GM21825 (cell line): ENCODE results near the gene FPGT.
"Not testable (repeated sequence)": the region's sequence is repeated elsewhere in the genome, so short reads cannot be mapped to it uniquely, and the experiment has no call there.

ENCODE experiments used
- ATAC-seq: cut with Tn5 transposase; IDR thresholded peaks from one replicate; pipeline ENCODE4 v1.9.1; 2021; ENCODE audit warnings: mild to moderate bottlenecking, moderate library complexity; ENCODE audit not compliant: unreplicated experiment

FPGT gene

DNA sequence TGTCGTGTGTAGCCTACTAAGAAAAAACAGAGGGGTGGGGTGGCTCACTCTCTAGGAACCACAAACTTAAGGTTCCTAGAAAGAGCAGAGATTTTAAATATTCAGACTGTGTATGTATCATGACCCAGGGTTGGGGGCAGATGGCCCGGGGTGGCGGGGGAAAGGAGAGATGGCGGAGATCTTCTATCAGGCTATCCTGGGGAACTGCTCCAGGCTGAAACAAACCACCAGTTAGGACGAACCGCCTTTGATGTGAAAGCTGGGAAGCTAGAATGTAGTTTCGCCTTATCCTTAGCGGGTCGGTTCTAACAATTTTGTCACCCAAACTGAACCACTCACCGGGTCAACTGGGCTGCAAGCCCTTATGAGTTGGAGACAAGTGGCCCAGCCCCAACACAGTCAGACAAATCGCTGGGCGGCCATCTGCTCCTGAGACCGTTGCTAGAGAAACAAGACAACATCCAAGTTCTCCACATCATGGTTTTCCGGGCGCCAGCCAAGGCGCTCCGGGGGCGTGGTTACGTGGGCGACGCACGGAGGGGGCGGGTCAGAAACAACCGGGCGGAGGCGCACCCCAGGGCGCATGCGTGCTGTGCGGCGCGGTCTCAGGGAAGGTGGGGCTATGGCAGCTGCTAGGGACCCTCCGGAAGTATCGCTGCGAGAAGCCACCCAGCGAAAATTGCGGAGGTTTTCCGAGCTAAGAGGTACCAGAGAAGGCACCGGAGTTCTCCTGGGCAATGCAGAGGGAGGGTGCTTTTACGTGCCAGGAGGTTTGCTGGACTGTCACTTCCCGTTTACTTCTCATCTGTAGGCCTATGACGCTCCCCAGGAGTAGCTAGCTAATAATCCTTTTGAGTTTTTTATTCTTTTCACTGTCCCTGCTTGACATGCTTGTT is at the start of gene FPGT, which contains the start of gene LRRIQ3:
Gene FPGT, plus strand, starts transcription at position 586 of the 896 bp plus-strand sequence. Its CDS starts 37 bp downstream, at position 623.
Gene LRRIQ3, minus strand, starts transcription at position 520 of the 896 bp plus-strand sequence. CDS start 14,492 bp downstream, outside the sequence.
- peak; percentile 96 for ATAC-seq

DNA sequence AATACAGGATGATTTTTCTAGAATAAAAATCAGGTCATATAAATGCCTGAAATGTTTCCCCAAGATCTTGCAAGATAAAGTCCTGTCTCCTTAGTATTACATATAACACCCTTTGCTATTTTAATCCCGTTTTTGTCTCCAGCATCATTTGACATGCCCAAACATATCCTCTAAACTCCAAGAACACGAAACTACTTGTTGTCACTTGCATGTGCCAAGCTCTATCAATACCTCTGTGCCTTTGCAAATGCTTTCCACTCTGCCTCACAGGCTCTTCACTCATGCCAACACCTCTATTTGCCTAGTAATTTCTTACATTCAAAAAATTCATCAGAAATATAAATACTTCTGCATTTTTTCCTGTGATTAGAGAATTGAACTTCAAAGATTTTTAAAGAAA is 38.0 kb upstream of the FPGT start:
- no peak for ATAC-seq

DNA sequence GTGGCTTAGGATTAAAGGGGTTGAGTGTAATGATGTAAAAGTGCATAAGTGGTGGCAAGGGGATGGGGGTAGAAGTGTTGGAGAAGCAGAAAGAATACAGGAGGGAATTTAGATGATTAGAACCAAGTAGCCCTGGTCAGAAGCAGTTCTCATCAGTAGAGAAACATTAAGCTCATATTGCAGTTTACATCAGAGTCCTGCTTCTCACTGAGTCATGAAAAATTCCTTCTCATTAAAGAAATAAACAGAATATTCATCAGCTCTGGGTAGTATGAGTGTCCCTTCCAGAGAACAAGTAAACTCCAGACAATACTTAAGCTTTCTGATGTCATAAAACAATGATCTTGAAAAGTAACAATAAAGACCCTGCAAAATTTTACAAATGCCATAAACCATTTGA is 36.5 kb upstream of the FPGT start:
- ATAC-seq, result no peak

DNA sequence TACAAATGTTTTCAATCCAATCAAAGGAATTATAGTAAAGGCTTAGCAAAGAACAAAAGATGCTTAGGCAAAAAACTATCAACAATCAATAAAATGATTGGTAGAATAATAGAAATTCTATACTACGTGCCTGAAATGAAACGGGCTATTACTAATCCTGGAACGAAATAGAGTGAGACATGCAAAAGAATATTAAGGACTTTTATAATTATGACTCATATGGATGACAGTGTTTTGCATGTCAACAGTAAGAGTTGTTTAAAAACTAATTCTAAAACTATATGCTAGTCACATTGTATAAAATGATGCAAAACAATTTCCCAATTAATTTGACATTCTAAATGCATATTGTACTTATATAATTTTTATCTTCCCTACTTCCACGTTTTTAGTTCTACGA is 35.7 kb upstream of the FPGT start:
- no peak for ATAC-seq

DNA sequence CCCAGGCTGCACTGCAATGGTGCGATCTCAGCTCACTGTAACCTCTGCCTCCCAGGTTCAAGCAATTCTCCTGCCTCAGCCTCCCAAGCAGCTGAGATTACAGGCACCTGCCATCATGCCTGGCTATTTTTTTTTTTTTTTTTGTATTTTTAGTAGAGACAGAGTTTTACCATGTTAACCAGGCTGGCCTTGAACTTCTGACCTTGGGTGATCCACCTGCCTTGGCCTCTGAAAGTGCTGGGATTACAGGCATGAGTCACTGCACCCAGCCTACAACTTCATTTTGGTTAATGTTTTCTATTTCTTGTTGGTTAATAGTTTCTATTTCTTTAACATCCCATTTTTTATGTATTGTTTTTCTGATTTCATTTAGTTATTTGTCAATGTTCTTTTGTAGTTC is 23.6 kb upstream of the FPGT start:
- not testable (repeated sequence) for ATAC-seq

DNA sequence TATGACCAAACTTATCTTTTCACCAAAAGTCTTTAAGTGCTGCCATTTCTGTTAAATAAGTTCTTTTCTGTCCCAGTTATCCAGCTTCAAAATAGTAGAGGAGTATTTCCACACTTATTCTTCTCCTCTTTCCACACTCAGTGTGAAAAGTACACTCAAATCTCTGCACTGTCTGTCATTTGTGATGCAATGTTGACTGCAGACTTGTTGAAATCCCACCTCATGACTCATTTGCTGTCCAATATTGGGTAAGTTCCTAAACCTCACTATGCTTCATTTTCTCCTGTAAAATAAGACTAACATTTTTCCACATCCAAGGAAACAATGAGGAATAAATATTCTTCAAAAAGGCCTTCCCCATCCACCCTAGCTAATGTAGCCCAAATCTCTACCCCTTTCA is 17.6 kb upstream of the FPGT start:
- ATAC-seq, result no peak

DNA sequence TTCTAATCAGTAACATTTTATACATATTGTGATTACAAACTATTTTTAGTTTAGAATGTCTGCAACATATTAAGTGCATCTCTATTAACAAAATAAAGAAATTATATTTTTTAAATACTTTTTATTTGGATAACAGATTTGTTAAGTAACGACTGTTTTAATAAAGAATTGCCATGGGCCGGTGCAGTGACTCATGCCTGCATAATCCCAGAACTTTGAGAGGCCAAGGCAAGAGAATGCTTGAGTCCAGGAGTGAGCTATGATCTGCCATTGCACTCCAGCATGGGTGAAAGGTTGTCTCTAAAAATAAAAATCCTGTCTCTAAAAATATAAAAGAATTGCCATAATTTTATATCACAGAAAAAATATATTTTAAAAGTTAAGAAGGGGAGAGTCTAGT is 4.1 kb upstream of the FPGT start:
- no peak for ATAC-seq

DNA sequence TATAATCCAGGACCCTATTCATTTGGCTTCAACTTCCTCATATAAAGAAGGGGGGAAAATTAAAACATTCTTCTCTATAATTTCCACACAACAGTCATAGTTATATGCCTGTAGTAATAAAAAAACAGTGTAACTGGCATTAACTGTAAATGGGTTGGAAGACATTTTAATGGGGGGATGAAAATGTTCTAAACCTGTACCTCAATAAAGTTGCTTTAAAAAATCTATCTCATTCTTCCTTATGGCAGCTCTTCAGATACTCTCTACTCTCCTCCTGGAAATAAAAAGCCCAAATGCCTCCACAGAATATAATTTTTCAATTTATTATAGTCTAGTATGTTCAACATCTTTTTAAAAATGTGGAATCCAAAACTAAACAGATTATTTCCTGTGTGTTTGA is 2.7 kb upstream of the FPGT start:
- ATAC-seq, result no peak

DNA sequence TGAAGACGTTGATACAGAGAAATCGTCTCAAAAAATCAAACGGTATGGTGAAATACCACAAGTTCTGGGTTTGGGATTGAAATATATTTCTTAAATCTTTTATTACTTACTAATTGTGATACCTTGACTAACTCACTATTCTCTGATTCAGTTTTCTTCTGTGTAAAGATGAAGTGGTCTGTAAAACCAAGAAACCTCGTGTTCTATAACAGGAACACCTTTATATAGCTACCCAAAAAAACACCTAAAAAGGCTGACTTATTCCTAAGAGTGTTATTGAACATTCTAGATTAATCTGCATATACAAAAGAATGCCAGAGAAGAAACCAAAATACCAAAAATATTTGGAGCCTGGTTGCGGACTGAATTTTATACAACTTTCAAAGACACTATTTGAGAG is 787 bp upstream of the FPGT start:
- no peak for ATAC-seq

DNA sequence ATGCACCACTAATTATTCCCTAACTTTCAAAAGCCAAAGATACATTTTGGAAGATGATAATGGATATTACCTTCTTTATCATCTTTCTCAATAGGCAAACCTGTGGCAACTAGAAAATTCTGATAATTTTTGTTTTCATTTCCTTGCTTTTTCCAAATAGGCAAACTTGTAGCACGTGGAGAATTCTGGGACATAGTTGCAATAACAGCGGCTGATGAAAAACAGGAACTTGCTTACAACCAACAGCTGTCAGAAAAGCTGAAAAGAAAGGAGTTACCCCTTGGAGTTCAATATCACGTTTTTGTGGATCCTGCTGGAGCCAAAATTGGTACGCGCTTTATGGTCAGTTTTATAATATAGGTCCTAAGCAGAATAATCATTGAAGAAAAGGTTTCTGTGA is 1.5 kb downstream of the FPGT start:
- ATAC-seq, result no peak

DNA sequence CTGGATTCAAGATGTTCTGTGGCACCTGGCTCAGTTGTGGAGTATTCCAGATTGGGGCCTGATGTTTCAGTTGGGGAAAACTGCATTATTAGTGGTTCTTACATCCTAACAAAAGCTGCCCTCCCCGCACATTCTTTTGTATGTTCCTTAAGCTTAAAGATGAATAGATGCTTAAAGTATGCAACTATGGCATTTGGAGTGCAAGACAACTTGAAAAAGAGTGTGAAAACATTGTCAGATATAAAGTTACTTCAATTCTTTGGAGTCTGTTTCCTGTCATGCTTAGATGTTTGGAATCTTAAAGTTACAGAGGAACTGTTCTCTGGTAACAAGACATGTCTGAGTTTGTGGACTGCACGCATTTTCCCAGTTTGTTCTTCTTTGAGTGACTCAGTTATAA is 7.2 kb downstream of the FPGT start:
- ATAC-seq, result no peak

DNA sequence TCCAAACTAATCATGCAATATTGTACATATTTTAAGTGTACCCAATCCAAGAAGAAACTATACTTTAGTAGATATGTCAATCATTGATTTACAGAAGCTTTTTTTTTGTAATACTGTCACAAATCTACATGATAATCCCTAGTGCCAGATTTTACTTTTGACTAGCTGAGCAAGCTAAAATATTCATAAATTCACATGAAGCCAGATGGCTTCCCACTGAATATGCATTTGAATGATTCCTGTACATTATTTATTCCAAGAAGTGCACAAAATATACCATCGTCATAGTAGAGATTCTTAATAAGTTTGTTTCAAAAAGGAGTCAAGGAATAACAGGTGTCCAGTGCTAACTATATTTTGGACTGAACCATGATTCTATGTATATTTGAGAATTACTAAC is 17.2 kb downstream of the FPGT start:
- no peak for ATAC-seq

DNA sequence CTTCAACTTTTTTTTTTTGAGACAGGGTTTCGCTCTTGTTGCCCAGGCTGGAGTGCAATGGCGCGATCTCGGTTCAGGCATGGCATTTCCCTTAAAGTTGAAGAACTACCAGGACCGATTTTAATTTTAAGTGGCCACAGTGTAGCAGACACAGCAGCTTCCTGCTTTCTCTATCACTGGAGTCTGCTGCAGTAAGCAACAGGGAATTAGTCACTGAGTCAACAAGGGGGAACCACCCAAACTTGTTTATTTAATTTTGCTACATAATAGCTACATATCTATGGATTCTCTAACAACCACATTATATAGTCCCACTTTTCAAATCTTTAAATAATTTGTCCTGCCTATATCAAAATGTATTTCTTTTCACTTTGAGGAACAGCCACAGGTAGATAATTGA is 24.7 kb downstream of the FPGT start:
- no peak for ATAC-seq

DNA sequence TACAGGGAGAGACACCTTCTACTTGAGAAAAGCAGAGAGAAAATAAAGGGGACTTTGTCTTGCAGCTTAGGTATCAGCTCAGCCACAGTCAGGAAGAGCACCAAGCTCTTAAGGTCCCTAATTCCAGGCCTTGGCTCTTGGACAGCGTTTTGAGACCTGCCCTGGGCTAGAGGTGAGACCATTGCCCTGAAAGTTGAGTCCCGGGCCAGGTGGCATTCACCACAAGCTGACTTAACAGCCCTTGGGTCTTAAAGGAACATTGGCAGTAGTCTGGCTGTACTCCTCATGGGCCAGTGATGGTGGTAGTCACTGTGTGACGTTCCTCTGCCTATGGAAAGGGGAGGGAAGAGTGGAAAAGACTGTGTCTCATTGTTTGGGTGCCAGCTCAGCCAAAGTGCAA is 25.4 kb downstream of the FPGT start:
- no peak for ATAC-seq

DNA sequence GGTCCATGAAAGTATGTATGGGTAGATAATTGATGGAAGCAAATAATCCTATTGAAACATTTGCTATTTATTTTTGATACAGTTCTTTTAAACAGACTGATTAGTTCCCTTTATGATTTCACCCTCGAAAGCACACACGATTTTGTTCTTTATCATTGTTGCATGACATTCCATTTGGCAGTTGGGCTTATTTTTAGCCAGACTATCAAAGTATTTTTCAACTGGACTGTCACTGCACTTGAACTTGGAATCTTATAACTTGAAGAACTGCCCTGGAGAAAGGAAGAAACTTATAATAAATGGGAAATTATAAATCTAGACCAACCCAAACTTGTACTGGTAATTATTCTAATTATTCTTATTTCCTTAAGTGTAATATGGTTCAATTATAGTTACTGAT is 37.1 kb downstream of the FPGT start, which contains the start of gene TNNI3K:
Gene TNNI3K, plus strand, starts transcription at position 235 of the 400 bp plus-strand sequence. Its CDS starts 65 bp downstream, at position 300.
- ATAC-seq, result no peak

DNA sequence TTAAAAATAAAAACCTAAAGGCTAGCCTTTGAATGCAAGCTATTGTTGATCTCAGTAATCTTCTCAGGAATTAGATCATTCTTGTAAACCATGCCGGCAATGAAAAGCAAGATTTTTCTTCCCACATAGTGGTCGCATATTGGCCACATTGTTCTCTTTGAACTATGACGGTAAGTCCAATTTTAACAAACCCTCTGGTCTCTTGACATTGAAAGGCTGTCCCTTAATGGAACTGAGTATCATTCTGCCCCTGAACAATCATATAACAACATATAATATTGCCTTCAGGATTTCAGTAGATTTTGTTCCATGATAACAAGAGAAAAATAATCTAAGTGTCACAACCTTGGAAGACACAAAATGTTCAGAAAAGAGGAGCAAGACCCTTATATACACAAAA is 38.4 kb downstream of the FPGT start:
- no peak for ATAC-seq

DNA sequence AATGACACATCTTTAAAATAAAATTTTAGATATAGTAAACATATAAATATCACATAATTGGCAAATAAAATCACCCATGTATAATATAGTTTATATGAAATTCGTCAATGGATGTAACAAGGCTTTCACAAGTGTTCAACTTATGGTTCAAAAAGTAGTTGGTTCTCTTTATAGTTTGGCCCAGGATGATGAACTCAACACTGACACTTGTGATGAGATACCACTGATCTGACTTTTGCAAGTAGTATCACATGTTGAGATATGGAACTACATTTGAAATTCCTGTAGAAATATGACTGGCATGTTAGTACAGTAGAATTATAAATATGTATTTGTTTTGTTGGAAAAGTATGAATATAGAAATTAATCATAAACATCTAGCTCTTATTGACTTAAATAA is 39.0 kb downstream of the FPGT start:
- ATAC-seq, result no peak

DNA sequence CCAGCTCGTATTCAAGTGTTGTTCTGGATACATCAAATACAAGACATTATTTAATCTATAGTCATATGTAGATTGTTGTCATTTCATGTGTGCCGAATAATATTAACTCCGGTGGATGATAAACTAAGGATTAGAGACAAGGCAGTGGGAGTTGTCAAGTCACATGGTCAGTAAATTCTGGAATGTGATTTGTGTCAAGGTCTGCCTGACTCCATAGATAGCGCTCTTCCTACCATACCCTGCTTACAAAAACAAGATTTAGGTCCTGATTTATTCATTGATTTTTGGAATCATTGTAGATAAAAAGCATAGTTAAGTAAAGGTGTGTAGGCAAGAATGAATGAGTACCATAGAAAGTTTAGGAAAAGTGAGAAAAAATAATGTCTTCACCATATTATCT is 39.7 kb downstream of the FPGT start:
- no peak for ATAC-seq

DNA sequence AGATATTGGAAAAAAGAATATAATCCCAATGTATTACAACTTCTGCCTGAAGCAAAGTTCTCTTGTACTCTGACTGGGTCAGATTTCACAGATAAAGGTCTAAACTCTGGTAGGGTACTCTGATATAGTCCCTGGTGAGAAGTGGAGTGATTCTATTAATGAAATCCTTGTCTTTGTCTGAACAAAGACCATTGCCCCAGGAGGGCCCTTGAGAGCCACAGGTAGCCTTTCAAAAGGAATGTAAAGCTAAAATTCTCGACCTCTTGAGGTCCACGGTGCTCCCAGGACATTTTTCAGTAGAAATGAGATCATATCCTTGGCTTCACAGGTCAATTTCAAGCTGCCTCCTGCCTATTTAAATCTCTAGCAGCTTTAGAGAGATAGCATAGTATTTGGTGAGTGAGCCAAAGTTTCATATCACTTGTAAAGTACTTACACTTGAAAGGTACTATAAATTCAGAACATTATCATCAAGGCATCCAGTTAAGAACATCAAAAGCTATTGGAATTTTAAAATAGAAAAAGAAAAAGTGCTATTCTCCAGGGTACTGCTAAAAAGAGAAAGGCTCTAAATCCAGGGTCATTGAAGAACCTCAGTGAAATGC is 47.2 kb downstream of the FPGT start:
- no peak for ATAC-seq

DNA sequence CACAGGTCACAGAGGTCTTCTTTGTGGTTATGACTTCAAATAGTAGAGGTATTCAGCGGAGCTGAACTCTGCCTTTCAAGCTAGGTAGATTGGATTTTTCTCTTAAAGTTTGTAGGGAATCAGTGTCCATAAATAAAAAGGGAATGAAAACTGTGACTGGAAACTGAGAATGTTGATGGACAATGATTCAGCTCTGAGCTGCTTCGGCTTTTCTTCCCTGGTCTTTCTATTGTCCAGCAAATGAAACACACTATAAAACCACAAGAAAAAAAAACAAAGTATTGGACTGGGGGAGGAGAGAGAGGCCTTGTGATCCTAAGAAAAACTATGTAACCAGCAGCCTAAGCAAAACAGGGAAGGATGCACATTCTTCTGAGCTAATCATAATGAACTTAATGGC is 48.3 kb downstream of the FPGT start:
- no peak for ATAC-seq

DNA sequence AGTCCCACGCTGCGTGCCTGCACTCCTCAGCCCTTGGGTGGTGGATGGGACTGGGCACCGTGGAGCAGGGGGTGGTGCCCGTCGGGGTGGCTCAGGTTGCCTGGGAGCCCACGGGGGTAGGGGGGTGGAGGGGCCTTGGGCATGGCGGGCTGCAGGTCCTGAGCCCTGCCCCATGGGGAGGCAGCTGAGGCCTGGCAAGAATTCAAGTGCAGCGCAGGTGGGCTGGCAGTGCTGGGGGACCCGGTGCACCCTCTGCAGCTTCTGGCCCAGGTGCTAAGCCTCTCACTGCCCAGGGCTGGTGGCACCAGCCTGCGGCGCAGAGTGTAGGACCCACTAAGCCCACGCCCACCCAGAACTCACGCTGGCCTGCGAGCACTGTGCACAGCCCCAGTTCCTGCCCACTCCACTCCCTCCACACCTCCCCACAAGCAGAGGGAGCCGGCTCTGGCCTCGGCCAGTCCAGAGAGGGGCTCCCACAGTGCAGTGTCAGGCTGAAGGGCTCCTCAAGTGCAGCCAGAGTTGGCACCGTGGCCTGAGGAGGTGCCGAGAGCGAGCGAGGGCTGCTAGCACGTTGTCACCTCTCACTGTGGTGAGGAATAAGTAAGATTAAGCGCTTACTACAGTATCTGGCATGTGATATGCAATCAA is 50.0 kb downstream of the FPGT start:
- ATAC-seq, result no peak
